PC-3 (cell line): ENCODE measurements around the gene GGCX. TPM values are rescaled to one million over a fixed set of nuclear protein-coding genes. Genes with fewer than 3 reads are reported as not detected.

Experiments used
- ATAC-seq: fragments of 200-7000 bp; cut with Tn5 transposase; 2 replicates; pipeline ENCODE4 v1.9.1; 2020; ENCODE audit warnings: mild to moderate bottlenecking, moderate library complexity
- BruUV-seq: library from RNA; stranded (reverse); fragments of 400-500 nt; replicated peaks from 2 replicates; lab custom pipeline; 2021; lab: Mats Ljungman, UMichigan
- CTCF ChIA-PET: fragments of 300-600 bp; sonication (Branson Sonifier 250); formaldehyde crosslinking; loops from one replicate; lab custom pipeline; 2022; ENCODE audit warnings: antibody characterized with exemption; lab: Charles Lee
- POLR2A ChIA-PET: fragments of 300-600 bp; sonication (Branson Sonifier 250); formaldehyde crosslinking; loops from one replicate; lab custom pipeline; 2022; ENCODE audit warnings: antibody characterized with exemption; ENCODE audit not compliant: unreplicated experiment; lab: Charles Lee
- DNase-seq: peaks from one replicate; pipeline ENCODE4 v3.0.0-alpha.2; 2015
- H2AFZ ChIP-seq: fragments of 300-600 bp; sonication (generic); 2 replicates; pipeline ENCODE4 v1.6.0; 2016; ENCODE audit warnings: antibody characterized with exemption, low read length
- H3F3A ChIP-seq: fragments of 300-600 bp; sonication (generic); one replicate; pipeline ENCODE4 v1.6.0; 2017; ENCODE audit warnings: antibody characterized with exemption, low read length, control low read depth, mild to moderate bottlenecking; ENCODE audit not compliant: unreplicated experiment
- H3K27ac ChIP-seq: fragments of 300-600 bp; sonication (generic); 2 replicates; pipeline ENCODE4 v1.5.1; 2016; ENCODE audit warnings: mild to moderate bottlenecking, low read length
- H3K27me3 ChIP-seq: fragments of 300-600 bp; sonication (generic); 2 replicates; pipeline ENCODE4 v1.6.1; 2016; ENCODE audit warnings: low read length, mixed read lengths
- H3K36me3 ChIP-seq: fragments of 300-600 bp; sonication (generic); 2 replicates; pipeline ENCODE4 v1.6.1; 2016; ENCODE audit warnings: low read depth, mixed run types, low read length, mixed read lengths
- H3K4me1 ChIP-seq: fragments of 300-600 bp; sonication (generic); 2 replicates; pipeline ENCODE4 v1.5.1; 2016; ENCODE audit warnings: low read length; ENCODE audit not compliant: insufficient read depth
- H3K4me2 ChIP-seq: fragments of 300-600 bp; sonication (generic); 2 replicates; pipeline ENCODE4 v1.6.0; 2016; ENCODE audit warnings: low read length
- H3K4me3 ChIP-seq: fragments of 300-600 bp; sonication (generic); 2 replicates; pipeline ENCODE4 v1.5.1; 2016; ENCODE audit warnings: mild to moderate bottlenecking, low read length, mixed read lengths
- H3K79me2 ChIP-seq: fragments of 300-600 bp; sonication (generic); 2 replicates; pipeline ENCODE4 v1.6.1; 2017; ENCODE audit warnings: low read length, mixed read lengths
- H3K9ac ChIP-seq: fragments of 300-600 bp; sonication (generic); 2 replicates; pipeline ENCODE4 v1.6.0; 2016; ENCODE audit warnings: mild to moderate bottlenecking, low read length
- H3K9me2 ChIP-seq: fragments of 300-600 bp; sonication (generic); replicated peaks from 2 replicates; pipeline ENCODE4 v1.6.1; 2016; ENCODE audit warnings: mixed run types, low read length, mixed read lengths
- H3K9me3 ChIP-seq: fragments of 300-600 bp; sonication (generic); 2 replicates; pipeline ENCODE4 v1.6.1; 2016; ENCODE audit warnings: low read length, mixed read lengths
- H4K20me1 ChIP-seq: fragments of 300-600 bp; sonication (generic); 2 replicates; pipeline ENCODE4 v1.6.1; 2016; ENCODE audit warnings: low read length, mixed read lengths
- CTCF ChIP-seq: fragments of 300-600 bp; sonication (generic); conservative IDR thresholded peaks from 2 replicates; pipeline ENCODE4 v1.5.1; 2017; ENCODE audit warnings: antibody characterized with exemption, low read depth, mild to moderate bottlenecking, low read length
- EZH2 ChIP-seq: fragments of 300-600 bp; sonication (generic); IDR thresholded peaks from one replicate; pipeline ENCODE4 v1.6.1; 2017; ENCODE audit warnings: antibody characterized with exemption, mild to moderate bottlenecking, low read length; ENCODE audit not compliant: unreplicated experiment
- EZH2phosphoT487 ChIP-seq: fragments of 300-600 bp; sonication (generic); IDR thresholded peaks from 2 replicates; pipeline ENCODE4 v1.6.1; 2018; ENCODE audit warnings: mild to moderate bottlenecking, antibody characterized with exemption, low read length, borderline replicate concordance
- intact Hi-C: fragments of 100-400 bp; cut with micrococcal nuclease; formaldehyde crosslinking; loops from 2 replicates; pipeline ENCODE4 v1.9.0; 2023
- total RNA-seq: library from RNA; depleted of rRNA; stranded (reverse); fragments of >200 nt; gene quantifications from 2 replicates; pipeline ENCODE4 v1.2.3, GENCODE V29; 2014

Gene GGCX
- total RNA-seq, 1 experiment from 2014 or later = 46.7 TPM

DNA sequence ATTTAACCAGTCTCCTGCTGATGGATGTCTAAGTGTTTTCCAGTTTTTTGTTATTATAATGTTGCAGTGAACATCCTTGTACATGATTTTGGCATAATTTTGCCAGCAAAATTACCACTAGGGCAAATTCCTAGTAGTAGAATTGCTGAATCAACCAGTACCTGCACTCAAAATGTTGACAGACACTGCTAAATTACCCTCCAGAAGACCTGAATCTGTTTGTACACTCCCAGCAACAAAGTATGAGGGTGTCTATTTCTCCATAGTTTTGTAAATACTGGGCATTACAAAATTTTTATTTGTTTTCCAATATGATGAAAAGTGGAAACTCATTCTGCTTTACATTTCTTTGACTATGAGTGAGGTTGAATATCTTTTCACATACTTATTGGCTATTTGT is 33.5 kb downstream of the GGCX start:
- Histone ChIP-seq H3K4me2 (no peak overlapping the region), H2AFZ (no peak overlapping the region), H3K4me1 (0 out of 2 replicates have a peak, but pooled peaks cover 5% of the 10 kb centered on the region), H3K9me2 (no peaks in the 10 kb centered on the region; the same call in 1 of the 2 replicates), H3K9me3 (no peaks in the 10 kb centered on the region), H3K27me3 (no peaks in the 10 kb centered on the region), H3K36me3 (no peaks in the 10 kb centered on the region), H3K9ac (no peak overlapping the region), H3K79me2 (no peaks in the 10 kb centered on the region), H3K4me3 (no peak overlapping the region), H3F3A (no peaks in the 10 kb centered on the region), H4K20me1 (no peaks in the 10 kb centered on the region), H3K27ac (no peak overlapping the region)
- ChIA-PET POLR2A (no interaction called here), CTCF (no interaction called here)
- intact Hi-C loops = no loop called here
- ATAC-seq = no peak
- TF ChIP-seq CTCF (no peak), EZH2phosphoT487 (no peak), EZH2 (no peak)
- no peak for DNase-seq
- BruUV-seq = no TSS peak

GRCh38 chr2:85525567-85525966 is 35.7 kb downstream of the GGCX start:
- BruUV-seq = no TSS peak
- H3K27ac ChIP-seq = no peak overlapping the region
- CTCF ChIA-PET = no interaction called here

More at GRCh38 chr2:85525567-85525966, 35.7 kb downstream of the GGCX start:
- POLR2A ChIA-PET = no interaction called here
- Histone ChIP-seq H3K4me2 (no peak overlapping the region), H3K36me3 (no peaks in the 10 kb centered on the region), H3K4me3 (no peak overlapping the region), H3K9me2 (no peaks in the 10 kb centered on the region; the same call in 1 of the 2 replicates), H3K9me3 (no peaks in the 10 kb centered on the region), H3F3A (no peaks in the 10 kb centered on the region), H3K79me2 (no peaks in the 10 kb centered on the region), H3K4me1 (0 out of 2 replicates have a peak, but pooled peaks cover 5% of the 10 kb centered on the region), H2AFZ (no peak overlapping the region), H3K27me3 (no peaks in the 10 kb centered on the region), H3K9ac (no peak overlapping the region), H4K20me1 (no peaks in the 10 kb centered on the region)
- DNase-seq = no peak
- intact Hi-C loops = no loop called here
- TF ChIP-seq CTCF = no peak
- no peak for TF ChIP-seq EZH2phosphoT487
- TF ChIP-seq EZH2 = no peak
- no peak for ATAC-seq
